BJ (cell line): Measurements from ENCODE around the gene SOCS1. TPM values are rescaled to one million over a fixed set of nuclear protein-coding genes. Genes with fewer than 3 reads are reported as not detected.

Experiments
- CTCF ChIA-PET: fragments of 350-600 bp; formaldehyde crosslinking; extraction: SDS; loops from one replicate; lab custom pipeline; 2021; ENCODE audit warnings: antibody characterized with exemption, inconsistent platforms; lab: Yijun Ruan, JAX
- POLR2A ChIA-PET: fragments of 300-600 bp; sonication (Branson Sonifier 250); formaldehyde crosslinking; extraction: SDS; loops from one replicate; lab custom pipeline; 2021; ENCODE audit warnings: antibody characterized with exemption; lab: Charles Lee
- DNase-seq: peaks from one replicate; pipeline ENCODE4 v3.0.0-alpha.2; 2011; ENCODE audit warnings: low read depth
- H3K27me3 ChIP-seq: 2 replicates; pipeline ENCODE4 v1.6.0; 2011; ENCODE audit warnings: low read length; ENCODE audit not compliant: control insufficient read depth, insufficient read depth
- H3K36me3 ChIP-seq: 2 replicates; pipeline ENCODE4 v1.5.1; 2011; ENCODE audit warnings: low read length; ENCODE audit not compliant: control insufficient read depth, insufficient read depth
- H3K4me3 ChIP-seq: 2 replicates; pipeline ENCODE4 v1.5.1; 2011; ENCODE audit warnings: low read depth, mild to moderate bottlenecking, control low read depth, low read length
- CTCF ChIP-seq: IDR thresholded peaks from 2 replicates; pipeline ENCODE4 v1.5.1; 2011; ENCODE audit warnings: low read depth, mild to moderate bottlenecking, control low read depth, inconsistent platforms, low read length, moderate library complexity; ENCODE audit not compliant: insufficient read depth
- polyA minus RNA-seq: library from RNA; depleted of rRNA, polyadenylated mRNA; stranded (reverse); fragments of >200 nt; gene quantifications from 2 replicates; pipeline ENCODE4 v1.2.3, GENCODE V29; 2011; rRNA and poly(A)+ RNA removed
- polyA plus RNA-seq: library from polyadenylated mRNA; depleted of rRNA; stranded (reverse); fragments of >200 nt; gene quantifications from 2 replicates; pipeline ENCODE4 v1.2.3, GENCODE V29; 2011; rRNA removed

The SOCS1 gene
- polyA plus RNA-seq (1.9 and 2.6 TPM in 2 replicates), polyA minus RNA-seq (3.1 and 3.2 TPM in 2 replicates)

- peak within 1 kb of the TSS; percentile 72 for H3K4me3 ChIP-seq
- DNase-seq, result no peak
- ChIA-PET POLR2A (interaction anchor here (0.5 to 0.7 kb wide), 8 partner anchors 100 to 368 kb away, joined by 3 to 9 read pairs (median 3); no protein-coding TSS in a partner anchor), CTCF (interaction anchor here (0.5 to 13.2 kb wide), 65 partner anchors 10 to 391 kb away, joined by 3 to 209 read pairs (median 4); partner anchors contain the start of genes PRM3 and TNP2)
- H3K36me3 ChIP-seq, result peaks cover 3% of the 10 kb centered on the region
- no peaks in the 10 kb centered on the region for H3K27me3 ChIP-seq
- TF ChIP-seq CTCF, result peak; percentile 26; the same call in 1 of the 2 replicates
Measured at GRCh38 chr16:11255737-11256660, at the start of gene SOCS1. SOCS1 (minus strand) TSS chr16:11256204; CDS start chr16:11255478, 726 bp downstream.

- DNase-seq, result no peak
- CTCF ChIA-PET, result no interaction called here
- Histone ChIP-seq H3K4me3 (no peak overlapping the region), H3K36me3 (no peaks in the 10 kb centered on the region), H3K27me3 (no peaks in the 10 kb centered on the region)
- POLR2A ChIA-PET, result no interaction called here
- no peak for TF ChIP-seq CTCF
Measured at GRCh38 chr16:11303405-11304138, 47.6 kb upstream of the SOCS1 start.

GRCh38 chr16:11302977-11303376 is 47.0 kb upstream of the SOCS1 start:
- ChIA-PET CTCF (interaction anchor here (0.6 kb wide), 1 partner anchor 68 kb away, joined by 3 read pairs; no protein-coding TSS in a partner anchor), POLR2A (no interaction called here)
- Histone ChIP-seq H3K36me3 (no peaks in the 10 kb centered on the region), H3K27me3 (no peaks in the 10 kb centered on the region), H3K4me3 (no peak overlapping the region)
- DNase-seq, result no peak
- no peak for TF ChIP-seq CTCF

- ChIA-PET CTCF (interaction anchor here (0.6 kb wide), 1 partner anchor 69 kb away, joined by 3 read pairs; no protein-coding TSS in a partner anchor), POLR2A (no interaction called here)
- no peak overlapping the region for H3K4me3 ChIP-seq
- TF ChIP-seq CTCF, result no peak
- no peak for DNase-seq
- H3K36me3 ChIP-seq, result no peaks in the 10 kb centered on the region
- no peaks in the 10 kb centered on the region for H3K27me3 ChIP-seq
Measured at GRCh38 chr16:11301645-11302501, 45.9 kb upstream of the SOCS1 start.
